ENCODE measurements around the gene ZNF76.

The ZNF76 gene

GRCh38 chr6:35259194-35259947, at the start of gene ZNF76:
TSS of gene ZNF76 (plus strand) at chr6:35259735. CDS start at chr6:35281152, 21,417 bp downstream.
- ChIA-PET CTCF (interaction anchor here (1.2 to 6.3 kb wide), 5 partner anchors 9 to 192 kb away, joined by 3 to 69 read pairs (median 8); partner anchors contain the start of gene FANCE), POLR2A (interaction anchor here (0.9 to 1.6 kb wide), 4 partner anchors 9 to 212 kb away, joined by 3 to 4 read pairs (median 3); no protein-coding TSS in a partner anchor)
- peak; percentile 42 for DNase-seq (ENCODE audit: low read depth, low spot score)
- TF ChIP-seq, protein P1, sequence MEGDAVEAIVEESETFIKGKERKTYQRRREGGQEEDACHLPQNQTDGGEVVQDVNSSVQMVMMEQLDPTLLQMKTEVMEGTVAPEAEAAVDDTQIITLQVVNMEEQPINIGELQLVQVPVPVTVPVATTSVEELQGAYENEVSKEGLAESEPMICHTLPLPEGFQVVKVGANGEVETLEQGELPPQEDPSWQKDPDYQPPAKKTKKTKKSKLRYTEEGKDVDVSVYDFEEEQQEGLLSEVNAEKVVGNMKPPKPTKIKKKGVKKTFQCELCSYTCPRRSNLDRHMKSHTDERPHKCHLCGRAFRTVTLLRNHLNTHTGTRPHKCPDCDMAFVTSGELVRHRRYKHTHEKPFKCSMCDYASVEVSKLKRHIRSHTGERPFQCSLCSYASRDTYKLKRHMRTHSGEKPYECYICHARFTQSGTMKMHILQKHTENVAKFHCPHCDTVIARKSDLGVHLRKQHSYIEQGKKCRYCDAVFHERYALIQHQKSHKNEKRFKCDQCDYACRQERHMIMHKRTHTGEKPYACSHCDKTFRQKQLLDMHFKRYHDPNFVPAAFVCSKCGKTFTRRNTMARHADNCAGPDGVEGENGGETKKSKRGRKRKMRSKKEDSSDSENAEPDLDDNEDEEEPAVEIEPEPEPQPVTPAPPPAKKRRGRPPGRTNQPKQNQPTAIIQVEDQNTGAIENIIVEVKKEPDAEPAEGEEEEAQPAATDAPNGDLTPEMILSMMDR (IDR thresholded peaks at IDR 0.05; ENCODE audit: insufficient read depth, low read length, missing control alignments) = no peak
- H3K4me3 ChIP-seq (ENCODE audit: low read depth, low read length) = peak within 1 kb of the TSS; percentile 99

DNA sequence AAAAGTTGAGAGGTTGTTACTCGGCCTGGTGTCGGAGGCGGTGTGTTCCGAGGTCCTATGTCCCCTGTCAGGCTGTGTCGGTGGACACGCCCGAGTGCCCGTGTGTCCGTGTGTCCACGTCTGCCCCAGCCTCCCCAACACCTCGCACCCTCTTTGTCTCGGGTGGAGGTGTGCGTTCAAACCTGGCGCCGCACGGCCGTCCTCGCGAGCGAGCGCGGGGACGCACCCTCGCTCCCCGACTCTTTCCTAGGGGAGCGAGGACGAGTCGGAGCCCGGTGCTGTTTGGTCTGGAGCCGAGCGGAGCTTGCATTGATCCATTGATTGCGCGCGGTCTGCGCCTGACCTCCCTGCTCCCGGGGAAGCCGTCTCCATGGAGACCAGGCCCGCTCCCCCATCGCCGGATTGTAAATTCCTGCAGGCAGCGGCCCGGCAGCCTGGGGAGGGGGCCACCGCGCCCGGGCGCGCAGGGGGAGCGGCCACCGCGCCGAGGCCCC, 46.2 kb upstream of the ZNF76 start:
- peak overlapping the region; percentile 72 for H3K4me3 ChIP-seq (ENCODE audit: low read depth, low read length)
- ChIA-PET POLR2A (interaction anchor here (0.9 to 1.7 kb wide), 2 partner anchors 28 kb away, joined by 3 to 5 read pairs; no protein-coding TSS in a partner anchor), CTCF (interaction anchor here (1.0 to 5.6 kb wide), 6 partner anchors 8 to 227 kb away, joined by 3 to 52 read pairs (median 16); no protein-coding TSS in a partner anchor)

DNA sequence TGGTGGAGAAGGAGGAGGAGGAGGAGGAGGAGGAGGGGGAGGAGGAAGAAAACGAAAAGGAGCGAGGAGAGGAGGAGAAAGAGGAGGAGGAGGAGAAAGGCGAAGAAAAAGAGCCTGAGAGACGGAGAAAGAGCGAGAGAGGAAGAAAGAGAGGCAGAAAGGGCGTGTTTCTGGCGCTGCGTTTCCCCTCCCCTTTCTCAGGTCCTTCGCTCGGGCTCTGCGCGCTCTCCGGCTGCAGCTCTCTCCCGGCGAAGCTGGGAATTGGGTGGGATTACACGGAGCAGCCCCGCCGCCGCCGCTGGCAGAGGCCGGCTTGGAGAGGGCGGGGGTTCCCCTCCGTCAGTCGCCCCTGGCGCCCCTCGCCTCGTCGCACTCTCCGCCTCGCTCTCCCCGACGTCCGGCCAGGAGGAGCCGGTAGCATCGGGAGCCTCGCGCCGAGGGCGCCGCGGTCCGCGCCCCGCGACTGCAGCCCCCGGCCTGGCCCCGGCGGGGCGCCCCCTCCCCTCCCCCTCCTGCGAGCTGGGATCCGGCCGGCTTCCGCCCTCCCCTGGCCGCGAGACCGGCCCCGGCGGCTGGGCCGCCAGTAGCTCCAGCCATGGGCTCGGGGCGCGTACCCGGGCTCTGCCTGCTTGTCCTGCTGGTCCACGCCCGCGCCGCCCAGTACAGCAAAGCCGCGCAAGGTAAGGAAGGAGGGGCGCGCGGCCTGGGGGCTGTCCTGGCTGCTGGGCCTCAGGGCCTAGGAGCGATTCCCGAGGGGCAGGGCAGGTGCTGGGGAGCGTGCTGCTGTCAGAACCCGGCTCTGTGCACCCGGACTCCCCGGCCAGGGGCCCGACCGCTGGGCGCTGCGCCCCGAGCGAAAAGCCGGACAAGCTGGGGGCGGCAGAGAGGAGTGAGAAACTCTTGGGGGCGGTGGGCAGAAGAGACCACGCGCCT, 45.4 kb upstream of the ZNF76 start, which contains the start of gene SCUBE3:
Gene SCUBE3, plus strand, starts transcription at position 133 of the 933 bp plus-strand sequence. Its CDS starts 463 bp downstream, at position 596.
- ChIA-PET POLR2A (interaction anchor here (0.9 to 1.7 kb wide), 3 partner anchors 13 to 29 kb away, joined by 3 to 5 read pairs (median 3); no protein-coding TSS in a partner anchor), CTCF (interaction anchor here (0.8 to 5.6 kb wide), 7 partner anchors 9 to 227 kb away, joined by 3 to 52 read pairs (median 6); no protein-coding TSS in a partner anchor)
- peak within 1 kb of the TSS; percentile 72 for H3K4me3 ChIP-seq (ENCODE audit: low read depth, low read length)
- TF ChIP-seq, protein P1 (IDR thresholded peaks at IDR 0.05; ENCODE audit: insufficient read depth, low read length, missing control alignments) = no peak
- no peak for DNase-seq (ENCODE audit: low read depth, low spot score)

More for the DNA sequence above, 46.2 kb upstream of the ZNF76 start:
- TF ChIP-seq, protein P1 (IDR thresholded peaks at IDR 0.05; ENCODE audit: insufficient read depth, low read length, missing control alignments) = no peak
- DNase-seq (ENCODE audit: low read depth, low spot score) = no peak

- TF ChIP-seq, protein P1 (IDR thresholded peaks at IDR 0.05; ENCODE audit: insufficient read depth, low read length, missing control alignments) = no peak
- ChIA-PET POLR2A (interaction anchor here (1.3 to 1.7 kb wide), 2 partner anchors 12 to 27 kb away, joined by 3 read pairs; no protein-coding TSS in a partner anchor), CTCF (interaction anchor here (0.8 to 5.6 kb wide), 13 partner anchors 10 to 228 kb away, joined by 3 to 52 read pairs (median 3); no protein-coding TSS in a partner anchor)
- DNase-seq (ENCODE audit: low read depth, low spot score) = no peak
- peak overlapping the region; percentile 72 for H3K4me3 ChIP-seq (ENCODE audit: low read depth, low read length)
Observed at GRCh38 chr6:35214869-35215664, 44.5 kb upstream of the ZNF76 start.

- TF ChIP-seq, protein P1 (IDR thresholded peaks at IDR 0.05; ENCODE audit: insufficient read depth, low read length, missing control alignments) = no peak
- peak overlapping the region; percentile 72 for H3K4me3 ChIP-seq (ENCODE audit: low read depth, low read length)
- ChIA-PET CTCF (interaction anchor here (0.8 to 5.6 kb wide), 13 partner anchors 10 to 229 kb away, joined by 3 to 52 read pairs (median 3); no protein-coding TSS in a partner anchor), POLR2A (no interaction called here)
- DNase-seq (ENCODE audit: low read depth, low spot score) = no peak
Observed at GRCh38 chr6:35215665-35216411, 43.7 kb upstream of the ZNF76 start.
